Stimulated activated CD4-positive, alpha-beta T cell treated with anti-CD3 and anti-CD28 coated beads, Interleukin-2, amount 100 ng/mL, for 48 hours (primary cell): ENCODE data around the gene KCNAB2.

Source experiments
- DNase-seq, 2 donors: peaks; one replicate each; pipeline ENCODE4 v3.0.0-alpha.2; 2020

The KCNAB2 gene

GRCh38 chr1:6033986-6034749 lies 11.5 kb upstream of the KCNAB2 start:
- peak; percentile 24 to 46 for DNase-seq

- no peak for DNase-seq
These were observed 11.0 kb upstream of the KCNAB2 start for GRCh38 chr1:6034750-6035096.

GRCh38 chr1:6035303-6035702 lies 10.4 kb upstream of the KCNAB2 start:
- DNase-seq, result no peak

GRCh38 chr1:6035719-6036118 lies 10.0 kb upstream of the KCNAB2 start:
- no peak for DNase-seq

- DNase-seq, result no peak
These were observed 8.3 kb upstream of the KCNAB2 start for GRCh38 chr1:6037338-6037762.

- no peak for DNase-seq
These were observed 7.1 kb upstream of the KCNAB2 start for GRCh38 chr1:6038603-6039002.

GRCh38 chr1:6039031-6039430 lies 6.7 kb upstream of the KCNAB2 start:
- no peak for DNase-seq

- DNase-seq, result no peak
These were observed 5.2 kb upstream of the KCNAB2 start for GRCh38 chr1:6040444-6040843.

GRCh38 chr1:6040861-6041415 lies 4.8 kb upstream of the KCNAB2 start:
- DNase-seq, result no peak

GRCh38 chr1:6041432-6042062 lies 4.1 kb upstream of the KCNAB2 start:
- DNase-seq, result peak; percentile 13 to 20

- no peak for DNase-seq
These were observed 2.1 kb upstream of the KCNAB2 start for GRCh38 chr1:6043561-6043960.

GRCh38 chr1:6044481-6045109 lies 1.1 kb upstream of the KCNAB2 start:
- DNase-seq, result no peak

GRCh38 chr1:6045110-6045502 lies 582 bp upstream of the KCNAB2 start:
- no peak for DNase-seq

- DNase-seq, result no peak
These were observed 591 bp downstream of the KCNAB2 start for GRCh38 chr1:6046279-6046678.

- DNase-seq, result no peak
These were observed 2.6 kb downstream of the KCNAB2 start for GRCh38 chr1:6048179-6048867.

GRCh38 chr1:6049419-6049818 lies 3.7 kb downstream of the KCNAB2 start:
- DNase-seq, result no peak

GRCh38 chr1:6051423-6051822 lies 5.7 kb downstream of the KCNAB2 start:
- DNase-seq, result no peak

- peak in 1 of 2 donors; percentile 29 for DNase-seq
These were observed 7.0 kb downstream of the KCNAB2 start for GRCh38 chr1:6052543-6053205.

- DNase-seq, result no peak
These were observed 7.5 kb downstream of the KCNAB2 start for GRCh38 chr1:6053206-6053546.

- DNase-seq, result no peak
These were observed 8.9 kb downstream of the KCNAB2 start for GRCh38 chr1:6054596-6054995.

GRCh38 chr1:6056572-6056948 lies 10.9 kb downstream of the KCNAB2 start:
- no peak for DNase-seq

- no peak for DNase-seq
These were observed 11.6 kb downstream of the KCNAB2 start for GRCh38 chr1:6057170-6057845.
